Erythroblast (primary cell): Measurements from ENCODE around the gene FOXC2.

Experiments used
- GATA1 ChIP-seq: IDR thresholded peaks from 2 replicates; pipeline ENCODE4 v1.6.1; 2011; ENCODE audit warnings: low read depth, mild to moderate bottlenecking, control low read depth, low read length, moderate library complexity
- POLR2A ChIP-seq: IDR thresholded peaks from 2 replicates; pipeline ENCODE4 v1.6.1; 2011; ENCODE audit warnings: mild to moderate bottlenecking, low read length

DNA sequence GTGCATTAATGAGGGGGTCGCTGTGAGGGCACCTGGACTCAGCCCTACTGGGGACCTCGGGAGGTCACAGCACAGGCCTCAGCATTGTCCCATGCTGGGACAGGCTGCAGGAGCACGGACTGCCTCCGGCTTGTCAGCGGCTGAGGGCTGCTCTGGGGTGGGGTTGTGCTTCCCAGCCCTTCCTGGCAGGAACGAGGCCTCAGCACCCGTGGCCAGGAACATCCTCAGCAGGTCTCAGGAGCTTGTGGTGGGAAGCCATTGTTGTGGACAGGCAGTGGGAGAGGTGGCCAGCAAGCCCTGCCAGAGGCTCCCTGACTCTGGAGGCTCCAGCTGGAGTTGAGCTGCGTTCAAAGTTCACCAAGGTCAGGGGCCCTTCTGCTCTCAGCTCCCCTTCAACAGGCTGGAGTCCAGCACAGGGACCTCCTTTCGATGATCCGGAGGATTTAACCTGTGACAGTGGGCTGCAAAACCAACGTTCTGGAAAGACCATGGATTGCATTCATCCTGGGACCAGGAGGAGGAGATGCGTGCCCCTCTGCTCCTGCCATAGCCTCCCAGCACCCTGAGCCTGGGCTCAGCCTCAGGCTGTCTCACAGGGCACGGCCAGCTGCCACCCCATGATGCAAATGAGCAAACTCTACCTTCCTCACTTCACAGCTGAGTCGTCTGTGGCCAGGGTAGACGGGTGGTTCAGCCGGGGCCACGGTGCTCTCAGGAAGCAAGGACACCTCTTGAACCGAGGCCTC is 44.3 kb downstream of the FOXC2 start:
- TF ChIP-seq POLR2A (no peak), GATA1 (no peak)
